Astrocyte of the spinal cord (primary cell): ENCODE measurements around the gene MVD.

Experiments used
- DNase-seq: peaks from one replicate; pipeline ENCODE4 v3.0.0; 2011; ENCODE audit warnings: low read depth, low spot score
- H3K4me3 ChIP-seq: 2 replicates; pipeline ENCODE4 v1.5.1; 2011; ENCODE audit warnings: low read depth, mild to moderate bottlenecking, low read length, moderate library complexity
- in situ Hi-C: cut with HindIII; loops from 2 replicates; pipeline ENCODE4 v1.10.0; 2017; ENCODE audit warnings: low sequenced_read_pairs
- TF ChIP-seq, protein P1 (sequence below): IDR thresholded peaks from 2 replicates; pipeline ENCODE4 v1.5.1; 2012; ENCODE audit warnings: low read depth, mild to moderate bottlenecking, low read length, inconsistent platforms

The MVD gene

DNA sequence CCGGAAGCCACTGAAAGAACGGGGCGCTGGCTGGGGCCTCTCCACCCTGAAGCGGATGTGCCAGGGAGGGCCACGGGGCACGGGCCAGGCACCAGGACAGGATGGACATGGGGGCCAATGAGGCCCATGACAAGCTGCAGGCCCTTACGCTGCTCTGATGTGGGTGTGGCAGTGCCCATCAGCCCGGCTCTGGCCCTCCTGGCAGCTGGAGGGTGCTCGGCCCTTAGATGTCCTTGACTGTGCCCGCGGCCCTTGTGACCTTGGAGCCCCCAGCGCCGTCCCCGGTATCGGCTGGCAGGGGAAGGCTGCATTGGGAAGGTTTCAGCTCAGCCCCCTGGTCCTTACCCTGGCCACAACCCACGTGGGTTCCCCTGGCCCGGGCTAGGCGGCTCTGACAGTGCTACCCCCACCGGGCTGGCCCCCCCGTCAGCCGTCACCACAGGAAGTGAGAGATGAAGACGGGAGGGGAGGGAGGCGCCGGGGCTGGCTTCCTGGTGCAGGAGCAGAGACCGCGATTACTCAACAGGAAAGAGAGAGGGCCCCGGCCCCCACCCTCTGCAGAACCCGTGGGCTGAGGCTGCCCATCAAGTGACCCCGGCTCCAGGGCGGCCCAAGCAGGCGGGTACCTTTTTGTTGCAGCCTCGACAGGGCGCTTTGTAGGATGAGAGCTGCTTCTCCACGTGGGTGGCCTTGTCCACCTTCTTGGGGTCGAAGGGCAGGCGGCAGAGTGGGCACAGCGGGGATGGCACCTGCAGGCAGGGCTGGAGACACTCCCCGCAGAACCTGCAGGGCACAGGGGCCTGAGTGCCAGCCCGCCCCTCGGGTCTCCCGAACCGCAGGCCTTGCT, 38.0 kb upstream of the MVD start:
- in situ Hi-C loops, result no loop called here
- peak; percentile 91 for DNase-seq
- TF ChIP-seq, protein P1, sequence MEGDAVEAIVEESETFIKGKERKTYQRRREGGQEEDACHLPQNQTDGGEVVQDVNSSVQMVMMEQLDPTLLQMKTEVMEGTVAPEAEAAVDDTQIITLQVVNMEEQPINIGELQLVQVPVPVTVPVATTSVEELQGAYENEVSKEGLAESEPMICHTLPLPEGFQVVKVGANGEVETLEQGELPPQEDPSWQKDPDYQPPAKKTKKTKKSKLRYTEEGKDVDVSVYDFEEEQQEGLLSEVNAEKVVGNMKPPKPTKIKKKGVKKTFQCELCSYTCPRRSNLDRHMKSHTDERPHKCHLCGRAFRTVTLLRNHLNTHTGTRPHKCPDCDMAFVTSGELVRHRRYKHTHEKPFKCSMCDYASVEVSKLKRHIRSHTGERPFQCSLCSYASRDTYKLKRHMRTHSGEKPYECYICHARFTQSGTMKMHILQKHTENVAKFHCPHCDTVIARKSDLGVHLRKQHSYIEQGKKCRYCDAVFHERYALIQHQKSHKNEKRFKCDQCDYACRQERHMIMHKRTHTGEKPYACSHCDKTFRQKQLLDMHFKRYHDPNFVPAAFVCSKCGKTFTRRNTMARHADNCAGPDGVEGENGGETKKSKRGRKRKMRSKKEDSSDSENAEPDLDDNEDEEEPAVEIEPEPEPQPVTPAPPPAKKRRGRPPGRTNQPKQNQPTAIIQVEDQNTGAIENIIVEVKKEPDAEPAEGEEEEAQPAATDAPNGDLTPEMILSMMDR, result no peak
- H3K4me3 ChIP-seq, result no peak overlapping the region

DNA sequence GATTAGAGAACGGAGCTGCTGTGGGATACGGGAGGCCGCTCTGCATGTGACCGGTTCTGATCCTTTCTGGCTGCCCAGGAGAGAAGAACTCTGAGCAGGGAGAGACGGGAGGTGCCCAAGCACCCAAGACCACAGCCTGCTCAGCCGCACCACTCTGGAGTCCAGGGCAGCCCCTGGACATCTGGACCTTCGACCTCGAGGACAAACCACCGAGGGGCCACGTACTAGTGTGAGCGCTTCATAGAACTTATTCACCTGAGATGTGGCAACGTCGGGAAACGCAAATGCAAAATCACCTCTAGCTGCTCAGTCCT, 37.4 kb upstream of the MVD start:
- TF ChIP-seq, protein P1, result no peak
- in situ Hi-C loops, result no loop called here
- H3K4me3 ChIP-seq, result no peak overlapping the region
- DNase-seq, result no peak

DNA sequence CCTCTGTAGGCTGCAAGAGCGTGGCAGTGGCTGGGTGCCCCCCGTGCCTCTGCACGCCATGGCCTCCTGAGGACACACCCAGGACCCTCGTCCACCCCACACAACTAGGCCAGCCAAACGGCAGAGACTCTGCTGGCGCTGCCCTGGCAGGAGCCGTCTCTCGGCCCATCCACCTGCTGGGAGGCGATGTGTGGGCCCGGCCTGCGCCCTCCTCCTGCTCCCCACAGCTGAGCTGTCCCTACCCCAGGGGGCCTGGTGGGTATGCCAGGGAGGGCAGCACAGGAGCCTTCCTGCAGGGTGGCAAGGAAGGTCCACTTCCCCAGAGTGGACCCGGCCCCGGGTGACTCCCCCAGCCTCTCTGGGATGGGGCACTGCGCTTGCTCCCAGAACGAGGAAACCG, 36.3 kb upstream of the MVD start:
- no peak overlapping the region for H3K4me3 ChIP-seq
- TF ChIP-seq, protein P1, result no peak
- no peak for DNase-seq
- in situ Hi-C loops, result no loop called here

DNA sequence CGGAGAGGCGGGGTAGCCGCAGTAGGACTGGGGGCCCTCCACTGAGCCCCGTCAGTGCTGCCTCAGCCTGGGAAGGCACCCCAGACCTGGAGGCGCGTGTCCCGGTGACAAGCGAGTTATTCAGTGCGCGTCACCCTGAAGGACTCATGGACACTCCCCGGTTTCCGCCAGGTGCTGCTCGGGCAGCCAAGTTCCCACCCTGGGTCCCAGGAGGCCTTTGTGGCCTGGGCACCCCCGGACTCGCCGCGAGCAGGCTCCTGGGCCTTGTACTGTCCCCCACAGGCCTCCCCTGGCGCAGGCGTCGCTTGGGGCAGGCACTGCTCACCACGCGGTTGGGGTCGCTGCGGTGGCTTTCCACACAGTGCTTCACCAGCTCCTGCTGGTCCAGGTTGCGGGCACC, 35.8 kb upstream of the MVD start:
- in situ Hi-C loops, result no loop called here
- no peak for DNase-seq
- TF ChIP-seq, protein P1, result no peak
- no peak overlapping the region for H3K4me3 ChIP-seq

DNA sequence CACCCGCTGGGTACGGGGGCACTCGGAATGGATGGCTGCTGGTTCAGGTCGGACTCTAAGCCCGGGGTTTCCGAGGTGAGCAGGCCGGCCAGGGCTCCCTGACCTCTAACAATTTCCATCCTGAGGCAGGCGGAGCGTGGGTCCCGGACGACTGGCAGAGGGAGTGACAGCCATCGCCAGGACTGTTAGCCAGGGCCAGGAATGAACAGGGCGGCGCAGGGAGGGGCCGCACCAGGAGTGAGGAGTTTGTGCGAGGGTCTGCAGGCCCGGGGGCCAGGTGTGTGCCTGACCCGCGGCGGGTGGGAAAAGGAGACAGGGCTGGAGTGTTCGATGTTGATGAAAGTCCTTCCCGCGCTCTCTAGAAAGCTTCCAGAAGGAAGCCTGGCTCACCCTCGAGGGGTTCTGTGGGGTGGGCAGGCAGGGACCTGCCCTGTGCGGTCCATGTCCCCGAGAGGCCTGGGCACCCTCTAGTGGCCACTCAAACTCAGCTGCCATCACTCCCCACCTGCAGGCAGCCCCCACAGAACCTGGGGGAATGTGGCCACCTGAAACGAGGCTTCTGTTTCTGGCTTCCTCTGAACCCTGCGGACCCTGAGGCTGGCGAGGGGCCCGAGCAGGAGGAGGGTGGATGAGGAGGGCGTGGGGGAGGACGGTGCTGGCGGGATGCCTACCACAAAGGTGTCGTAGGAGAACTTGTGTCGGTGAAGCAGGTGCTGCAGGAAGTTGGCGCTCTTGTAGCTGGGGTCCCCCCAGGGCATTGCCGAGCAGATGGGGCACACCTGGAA, 35.1 kb upstream of the MVD start:
- in situ Hi-C loops, result no loop called here
- TF ChIP-seq, protein P1, result peak; percentile 49
- H3K4me3 ChIP-seq, result no peak overlapping the region
- no peak for DNase-seq

DNA sequence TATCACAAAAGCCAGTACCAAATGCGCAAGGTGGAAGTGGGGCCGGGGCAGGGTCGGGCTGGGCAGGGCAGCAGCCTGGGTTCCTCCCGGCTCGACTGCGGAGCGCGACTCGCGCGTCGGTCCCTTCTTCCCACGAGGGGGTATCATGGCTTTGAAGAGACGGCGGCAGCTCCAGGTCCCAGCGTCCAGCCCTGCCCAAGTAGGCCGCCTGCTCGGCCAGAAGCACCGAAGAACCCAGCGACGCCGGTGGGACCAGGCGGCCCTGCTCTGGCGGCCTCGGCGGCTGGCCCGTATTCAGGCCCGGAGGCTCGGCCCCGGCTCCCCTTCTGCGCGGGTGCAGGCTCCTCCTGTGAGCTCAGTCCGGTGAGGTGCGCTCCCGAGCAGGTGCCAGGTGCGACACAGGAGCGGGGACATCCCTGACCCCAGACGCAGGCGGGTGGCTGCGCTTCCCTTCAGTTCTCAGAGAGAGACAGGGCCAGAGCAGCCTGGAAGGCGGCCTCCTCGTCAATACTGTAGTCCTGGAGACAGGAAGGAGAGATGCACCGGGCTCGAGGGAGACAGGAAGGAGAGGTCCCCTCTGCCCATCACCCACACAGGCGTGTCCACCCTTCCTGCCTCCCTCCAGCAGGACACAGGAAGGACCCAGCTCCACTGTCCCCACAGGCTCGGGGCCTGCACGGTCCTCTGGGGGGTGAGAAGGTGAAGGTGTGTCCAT, 34.4 kb upstream of the MVD start:
- DNase-seq, result no peak
- in situ Hi-C loops, result no loop called here
- TF ChIP-seq, protein P1, result no peak
- H3K4me3 ChIP-seq, result no peak overlapping the region
